ENCODE results near the gene FYN. TPM values are rescaled to one million over a fixed set of nuclear protein-coding genes. Genes with fewer than 3 reads are reported as not detected.

The FYN gene
- total and polyA plus RNA-seq, 2 of the 13 experiments (the other 11 are each of a cell fraction or from before 2014, with no cell fraction given): 15.5 to 24.6 TPM

- POLR2A ChIA-PET: no interaction called here
- TF ChIP-seq HMGXB4 (CRISPR knock-in tag; IDR thresholded peaks at IDR 0.05; ENCODE audit: borderline replicate concordance in 1 of 2, low read depth in 1 of 2) (no peak), TCF7 (IDR thresholded peaks at IDR 0.05; ENCODE audit: low read depth) (no peak), ZNF292 (CRISPR knock-in tag; IDR thresholded peaks at IDR 0.05; ENCODE audit: borderline replicate concordance, low read depth) (no peak), PLSCR1 (CRISPR knock-in tag; IDR thresholded peaks at IDR 0.05; ENCODE audit: borderline replicate concordance) (no peak), KDM2A (CRISPR knock-in tag; IDR thresholded peaks at IDR 0.05; ENCODE audit: borderline replicate concordance, low read depth) (no peak), RFXANK (CRISPR knock-in tag; IDR thresholded peaks at IDR 0.05) (no peak), THAP8 (CRISPR knock-in tag; IDR thresholded peaks at IDR 0.05; ENCODE audit: borderline replicate concordance) (no peak), SRSF1 (optimal IDR thresholded peaks at IDR 0.05; ENCODE audit: low read depth, low read length) (no peak), DRAP1 (CRISPR knock-in tag; IDR thresholded peaks at IDR 0.05) (no peak), ZNF780A (CRISPR knock-in tag; IDR thresholded peaks at IDR 0.05) (no peak), ZBTB4 (CRISPR knock-in tag; IDR thresholded peaks at IDR 0.05; ENCODE audit: borderline replicate concordance) (no peak), CHD4 (IDR thresholded peaks at IDR 0.05; ENCODE audit: borderline replicate concordance, low read length) (no peak), YEATS2 (CRISPR knock-in tag; IDR thresholded peaks at IDR 0.05; ENCODE audit: borderline replicate concordance) (no peak), TEF (CRISPR knock-in tag; IDR thresholded peaks at IDR 0.05) (no peak), TP53 (CRISPR knock-in tag; conservative IDR thresholded peaks at IDR 0.05) (no peak), TBP (CRISPR knock-in tag; IDR thresholded peaks at IDR 0.05) (no peak), SP2 (CRISPR knock-in tag; IDR thresholded peaks at IDR 0.05) (no peak)
- intact Hi-C loops (cut with micrococcal nuclease; ENCODE audit: unreplicated experiment): no loop called here
- Histone ChIP-seq H3K36me3 (replicated peaks in 1 of 2; ENCODE audit: control insufficient read depth in 1 of 2, insufficient read depth in 2 of 2, low read length in 2 of 2) (no peaks in the 10 kb centered on the region), H3K27ac (ENCODE audit: extremely low read length, insufficient read depth, low read length) (no peak overlapping the region), H3K9me3 (ENCODE audit: low read length) (no peaks in the 10 kb centered on the region), H3K9ac (ENCODE audit: insufficient read depth, low read depth, low read length) (no peak overlapping the region), H4K20me1 (ENCODE audit: insufficient read depth, low read length) (no peaks in the 10 kb centered on the region), H3K4me2 (ENCODE audit: low read depth, low read length) (no peak overlapping the region), H3K27me3 (ENCODE audit: control insufficient read depth in 1 of 2, insufficient read depth in 2 of 2, low read length in 2 of 2) (no peaks in the 10 kb centered on the region), H2AFZ (ENCODE audit: low read length) (no peak overlapping the region), H3K4me1 (ENCODE audit: insufficient read depth, low read length) (peaks cover 5% of the 10 kb centered on the region; the same call in 1 of the 2 replicates), H3K79me2 (ENCODE audit: insufficient read depth, low read length) (no peaks in the 10 kb centered on the region), H3K4me3 (replicated peaks in 1 of 3; ENCODE audit: insufficient read depth in 1 of 3, low read depth in 2 of 3, low read length in 3 of 3) (no peak overlapping the region)
- FAIRE-seq: no peak
- CTCF ChIA-PET (ENCODE audit: low intra/inter-chr PET ratio, low total read pairs): no interaction called here
- no peak for DNase-seq (ENCODE audit: low spot score)
- in situ Hi-C loops (cut with HindIII; ENCODE audit: extremely low pct_ligation_motif_present, low pct_unique_long_range_greater_than_20kb): no loop called here
- no TSS peak for BruUV-seq (replicated peaks)
- ATAC-seq: no peak
- 90% methylated on average over 3 of the region's 3 CpGs for WGBS (ENCODE audit: low lambda C conversion rate)
These were observed 43.7 kb downstream of the FYN start for GRCh38 chr6:111829581-111829980.

Measured in HepG2 (cell line).